OCI-LY1 (cell line): ENCODE results near the gene IGSF11.

Source experiments
- H2AFZ ChIP-seq: fragments of 200-600 bp; sonication (generic), shearing (Covaris generic); 2 replicates; pipeline ENCODE4 v1.6.0; 2014; ENCODE audit warnings: antibody characterized with exemption, mild to moderate bottlenecking, low read length
- H3F3A ChIP-seq: fragments of 200-600 bp; sonication (generic), shearing (Covaris generic); 2 replicates; pipeline ENCODE4 v1.6.0; 2014; ENCODE audit warnings: mild to moderate bottlenecking, antibody characterized with exemption, low read length, moderate library complexity; ENCODE audit not compliant: insufficient read depth
- H3K27ac ChIP-seq: fragments of 200-600 bp; sonication (generic); 2 replicates; pipeline ENCODE4 v1.5.1; 2014; ENCODE audit warnings: low read length, mixed run types, mild to moderate bottlenecking, low read depth; ENCODE audit not compliant: poor library complexity, severe bottlenecking
- H3K27me3 ChIP-seq: fragments of 200-600 bp; sonication (generic); 2 replicates; pipeline ENCODE4 v1.6.0; 2014; ENCODE audit warnings: antibody characterized with exemption, mild to moderate bottlenecking, low read length, moderate library complexity; ENCODE audit not compliant: insufficient read depth
- H3K36me3 ChIP-seq: fragments of 200-600 bp; sonication (generic); 2 replicates; pipeline ENCODE4 v1.6.1; 2014; ENCODE audit warnings: mild to moderate bottlenecking, antibody characterized with exemption, low read length, moderate library complexity, mixed read lengths; ENCODE audit not compliant: insufficient read depth
- H3K4me1 ChIP-seq: fragments of 200-600 bp; sonication (generic); 2 replicates; pipeline ENCODE4 v1.5.1; 2014; ENCODE audit warnings: mild to moderate bottlenecking, low read length, moderate library complexity; ENCODE audit not compliant: insufficient read depth, severe bottlenecking
- H3K4me2 ChIP-seq: fragments of 200-600 bp; sonication (generic), shearing (Covaris generic); 2 replicates; pipeline ENCODE4 v1.6.1; 2014; ENCODE audit warnings: low read length
- H3K4me3 ChIP-seq: fragments of 200-600 bp; sonication (generic); 2 replicates; pipeline ENCODE4 v1.5.1; 2014; ENCODE audit warnings: low read length, low read depth, mild to moderate bottlenecking, mixed read lengths; ENCODE audit not compliant: poor library complexity, severe bottlenecking
- H3K79me2 ChIP-seq: fragments of 200-600 bp; shearing (Covaris generic); 2 replicates; pipeline ENCODE4 v1.6.1; 2016; ENCODE audit warnings: mixed run types, low read length, mixed read lengths; ENCODE audit not compliant: insufficient read depth
- H3K9ac ChIP-seq: fragments of 200-600 bp; sonication (generic), shearing (Covaris generic); 2 replicates; pipeline ENCODE4 v1.6.1; 2014; ENCODE audit warnings: mild to moderate bottlenecking, low read length, mixed read lengths
- H3K9me2 ChIP-seq: fragments of 200-600 bp; sonication (generic), shearing (Covaris generic); 2 replicates; pipeline ENCODE4 v1.6.1; 2014; ENCODE audit warnings: low read depth, mild to moderate bottlenecking, low read length, mixed read lengths
- H3K9me3 ChIP-seq: fragments of 200-600 bp; shearing (Covaris generic); 2 replicates; pipeline ENCODE4 v1.6.1; 2014; ENCODE audit warnings: low read length, mixed read lengths
- H4K20me1 ChIP-seq: fragments of 200-600 bp; sonication (generic), shearing (Covaris generic); 2 replicates; pipeline ENCODE4 v1.6.0; 2016; ENCODE audit warnings: mild to moderate bottlenecking, low read length; ENCODE audit not compliant: insufficient read depth
- CTCF ChIP-seq: fragments of 200-600 bp; sonication (generic), shearing (Covaris generic); IDR thresholded peaks from 2 replicates; pipeline ENCODE4 v1.5.1; 2017; ENCODE audit warnings: mild to moderate bottlenecking, antibody characterized with exemption, low read length, moderate library complexity, mixed read lengths
- EZH2 ChIP-seq: fragments of 200-600 bp; sonication (generic), shearing (Covaris generic); IDR thresholded peaks from 2 replicates; pipeline ENCODE4 v1.8.0; 2017; ENCODE audit warnings: borderline replicate concordance, mixed run types, mild to moderate bottlenecking, antibody characterized with exemption, low read length, moderate library complexity, mixed read lengths

Gene IGSF11

GRCh38 chr3:118951089-118951488 is 83.6 kb downstream of the IGSF11 start:
- H3K27me3 ChIP-seq: no peaks in the 10 kb centered on the region
- no peaks in the 10 kb centered on the region for H3K9me3 ChIP-seq
- no peak overlapping the region for H2AFZ ChIP-seq
- no peaks in the 10 kb centered on the region for H3K79me2 ChIP-seq
- H3K9ac ChIP-seq: no peak overlapping the region
- no peak overlapping the region for H3K4me2 ChIP-seq
- H4K20me1 ChIP-seq: no peaks in the 10 kb centered on the region
- H3K4me1 ChIP-seq: no peaks in the 10 kb centered on the region
- no peak overlapping the region for H3K27ac ChIP-seq
- no peaks in the 10 kb centered on the region for H3K36me3 ChIP-seq
- no peaks in the 10 kb centered on the region for H3F3A ChIP-seq
- TF ChIP-seq EZH2 (no peak), CTCF (no peak)
- no peak overlapping the region for H3K4me3 ChIP-seq
- H3K9me2 ChIP-seq: no peaks in the 10 kb centered on the region

DNA sequence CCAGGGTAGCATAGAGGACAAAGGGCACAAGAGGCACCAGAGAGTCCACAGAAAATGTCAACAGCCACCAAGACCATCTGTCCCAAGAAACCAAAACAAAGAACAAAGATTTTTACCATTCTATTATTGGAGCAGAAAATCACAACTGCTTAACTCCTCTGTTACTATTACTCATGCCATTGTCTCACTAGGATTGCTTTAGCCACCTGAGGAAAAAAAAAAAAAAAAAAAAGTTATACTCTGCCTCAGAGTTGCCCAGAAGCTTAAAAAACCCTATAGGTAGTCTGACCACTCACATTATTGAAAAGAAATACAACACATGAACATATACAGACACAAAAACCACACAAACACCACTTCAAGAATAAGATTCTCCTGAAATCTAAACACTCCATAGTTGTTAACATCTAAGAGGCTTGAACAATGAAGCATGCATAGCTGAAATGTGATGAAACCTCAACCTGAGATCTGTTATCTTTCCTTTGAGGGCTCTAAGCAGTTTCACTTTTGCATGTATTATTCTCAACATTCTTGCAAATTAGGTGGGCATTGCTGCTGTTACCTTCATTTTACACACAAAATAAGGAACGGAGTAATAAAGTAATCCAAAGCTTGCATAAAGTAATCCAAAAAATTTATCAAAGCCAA is 85.4 kb downstream of the IGSF11 start:
- H3K9me3 ChIP-seq: no peaks in the 10 kb centered on the region
- no peak overlapping the region for H3K4me2 ChIP-seq
- no peak overlapping the region for H3K27ac ChIP-seq
- H3K27me3 ChIP-seq: no peaks in the 10 kb centered on the region
- no peaks in the 10 kb centered on the region for H3K4me1 ChIP-seq
- no peaks in the 10 kb centered on the region for H3K79me2 ChIP-seq
- TF ChIP-seq EZH2: no peak
- TF ChIP-seq CTCF: no peak
- no peak overlapping the region for H2AFZ ChIP-seq
- H3K36me3 ChIP-seq: no peaks in the 10 kb centered on the region
- no peak overlapping the region for H3K4me3 ChIP-seq
- no peaks in the 10 kb centered on the region for H4K20me1 ChIP-seq
- no peaks in the 10 kb centered on the region for H3K9me2 ChIP-seq
- no peak overlapping the region for H3K9ac ChIP-seq
- no peaks in the 10 kb centered on the region for H3F3A ChIP-seq

DNA sequence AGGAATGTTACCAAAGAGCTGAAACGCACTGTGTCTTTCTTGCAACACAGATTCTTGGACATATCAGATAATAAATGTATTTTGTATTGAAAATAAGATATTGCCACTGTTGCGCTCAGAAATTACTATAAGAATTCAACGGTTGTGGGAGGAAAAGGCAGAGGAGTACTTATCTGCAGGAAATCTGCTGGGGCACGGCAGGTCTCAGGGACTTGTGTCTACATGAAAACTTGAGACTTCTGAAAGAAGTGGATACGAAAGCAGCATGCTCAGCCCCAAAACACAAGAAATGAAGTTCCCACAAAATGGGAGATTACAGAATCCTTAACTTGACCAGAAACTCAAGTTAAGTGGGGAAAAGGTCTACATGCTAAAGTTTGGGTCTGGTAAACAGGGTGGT is 86.5 kb downstream of the IGSF11 start:
- Histone ChIP-seq H3K4me1 (no peaks in the 10 kb centered on the region), H3K79me2 (no peaks in the 10 kb centered on the region), H3K27ac (no peak overlapping the region), H3K27me3 (no peaks in the 10 kb centered on the region), H3F3A (no peaks in the 10 kb centered on the region), H3K36me3 (no peaks in the 10 kb centered on the region), H3K9ac (no peak overlapping the region), H4K20me1 (no peaks in the 10 kb centered on the region), H3K9me2 (no peaks in the 10 kb centered on the region), H3K9me3 (no peaks in the 10 kb centered on the region), H3K4me2 (no peak overlapping the region), H3K4me3 (no peak overlapping the region), H2AFZ (no peak overlapping the region)
- no peak for TF ChIP-seq EZH2
- TF ChIP-seq CTCF: no peak
